Stimulated activated CD4-positive, alpha-beta T cell treated with anti-CD3 and anti-CD28 coated beads, Interleukin-12 subunit alpha, Interleukin-12 subunit beta, amount 100 ng/mL, for 24 hours (primary cell): ENCODE results near the gene ZNF235.
"Not testable (repeated sequence)": the region's sequence is repeated elsewhere in the genome, so short reads cannot be mapped to it uniquely, and the experiment has no call there.

Experiments
- DNase-seq, 2 experiments: peaks; one replicate each; pipeline ENCODE4 v3.0.0-alpha.2; 2020; ENCODE audit warnings: low read depth in 2 of 2

The ZNF235 gene

DNA sequence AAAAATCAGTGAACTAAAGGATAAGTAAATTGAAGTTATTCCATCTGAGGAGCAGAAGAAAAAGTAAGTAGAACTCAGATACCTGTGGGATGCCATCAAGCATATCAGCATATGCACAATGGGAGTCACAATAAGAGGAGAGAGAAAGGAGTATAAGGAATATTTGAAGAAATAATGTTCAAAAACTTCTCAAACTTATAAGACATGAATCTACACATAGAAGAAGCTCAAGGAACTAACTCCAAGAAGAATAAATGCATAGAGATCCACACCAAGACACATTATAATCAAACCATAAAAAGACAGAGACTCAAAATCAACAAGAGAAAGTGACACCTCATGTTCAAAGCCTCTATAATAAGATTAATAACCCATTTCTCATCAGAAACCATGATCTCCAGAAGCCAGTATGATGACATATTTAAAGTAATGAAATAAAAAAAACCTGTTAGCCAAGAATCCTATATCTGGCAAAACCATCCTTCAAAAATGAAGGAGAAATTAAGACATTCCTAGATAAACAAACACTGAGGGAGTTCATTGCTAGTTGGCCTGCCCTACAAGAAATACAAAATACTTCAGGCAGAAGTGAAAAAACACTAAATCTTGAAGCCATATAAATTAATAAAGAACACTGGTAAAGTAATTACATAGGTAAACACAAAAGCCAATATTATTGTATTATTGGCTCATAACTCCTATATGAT, 49.0 kb downstream of the ZNF235 start:
- no peak for DNase-seq

DNA sequence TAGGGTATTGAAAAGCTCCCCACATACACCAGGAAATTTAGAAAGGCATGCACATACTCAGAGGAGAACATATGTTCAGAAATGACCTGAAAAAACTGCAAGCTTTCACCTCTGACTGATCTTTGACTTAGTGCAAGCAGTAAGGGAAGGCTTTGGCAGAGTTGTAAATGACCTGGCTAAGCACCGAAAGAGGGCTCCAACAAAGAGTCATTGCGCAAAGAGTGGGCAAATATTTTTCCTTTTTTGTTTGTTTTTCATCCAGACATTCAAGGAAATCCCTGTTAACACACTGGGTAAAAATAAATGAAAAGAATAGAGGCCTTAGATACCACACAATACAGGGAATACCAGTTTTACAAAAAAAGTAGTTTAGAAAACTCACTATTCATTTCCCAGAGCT, 50.3 kb downstream of the ZNF235 start:
- DNase-seq, result no peak

DNA sequence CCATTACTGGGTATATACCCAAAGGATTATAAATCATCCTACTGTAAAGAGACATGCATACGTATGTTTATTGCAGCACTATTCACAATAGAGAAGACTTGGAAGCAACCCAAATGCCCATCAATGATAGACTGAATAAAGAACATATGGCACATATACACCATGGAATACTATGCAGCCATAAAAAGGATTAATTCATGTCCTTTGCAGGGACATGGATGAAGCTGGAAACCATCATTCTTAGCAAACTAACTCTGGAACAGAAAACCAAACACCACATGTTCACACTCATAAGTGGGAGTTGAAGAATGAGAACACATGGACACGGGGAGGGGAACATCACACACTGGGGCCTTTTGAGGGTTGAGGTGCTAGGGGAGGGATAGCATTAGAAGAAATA, 51.4 kb downstream of the ZNF235 start:
- not testable (repeated sequence) for DNase-seq

DNA sequence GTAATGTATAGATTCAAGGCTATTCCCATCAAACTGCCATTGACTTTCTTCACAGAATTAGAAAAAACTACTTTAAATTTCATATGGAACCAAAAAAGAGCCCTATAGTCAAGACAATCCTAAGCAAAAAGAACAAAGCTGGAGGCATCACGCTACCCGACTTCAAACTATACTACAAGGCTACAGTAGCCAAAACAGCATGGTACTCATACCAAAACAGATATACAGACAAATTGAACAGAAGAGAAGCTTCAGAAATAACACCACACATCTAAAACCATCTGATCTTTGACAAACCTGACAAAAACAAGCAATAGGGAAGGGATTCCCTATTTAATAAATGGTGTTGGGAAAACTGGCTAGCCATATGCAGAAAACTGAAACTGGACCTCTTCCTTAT, 52.5 kb downstream of the ZNF235 start:
- not testable (repeated sequence) for DNase-seq

DNA sequence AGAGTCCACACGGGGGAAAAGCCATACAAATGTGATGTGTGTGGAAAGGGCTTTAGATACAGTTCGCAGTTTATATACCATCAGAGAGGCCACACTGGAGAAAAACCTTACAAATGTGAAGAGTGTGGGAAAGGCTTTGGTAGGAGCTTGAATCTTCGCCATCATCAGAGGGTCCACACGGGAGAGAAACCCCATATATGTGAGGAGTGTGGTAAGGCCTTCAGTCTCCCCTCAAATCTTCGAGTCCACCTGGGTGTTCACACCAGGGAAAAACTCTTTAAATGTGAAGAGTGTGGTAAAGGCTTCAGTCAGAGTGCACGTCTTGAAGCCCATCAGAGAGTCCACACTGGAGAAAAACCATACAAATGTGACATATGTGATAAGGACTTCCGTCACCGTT, 68.4 kb downstream of the ZNF235 start:
- DNase-seq, result no peak
